ENCODE results near the gene ACAA1. TPM values are rescaled to one million over a fixed set of nuclear protein-coding genes. Genes with fewer than 3 reads are reported as not detected.

The ACAA1 gene
- total and polyA plus RNA-seq, 10 of the 15 experiments (the other 5 are each of a cell fraction or from before 2014, with no cell fraction given), result 5.7 to 85.4 (median 60.6) TPM

- TF ChIP-seq ASH2L (IDR thresholded peaks at IDR 0.05; ENCODE audit: borderline replicate concordance, low read depth), result no peak
- no peak for TF ChIP-seq EED (IDR thresholded peaks at IDR 0.05; ENCODE audit: low read depth)
- no peak for TF ChIP-seq RBBP5 (conservative IDR thresholded peaks at IDR 0.05)
- no peak for TF ChIP-seq ATF7 (IDR thresholded peaks at IDR 0.05; ENCODE audit: low read depth)
- TF ChIP-seq CHD4 (IDR thresholded peaks at IDR 0.05), result no peak
- TF ChIP-seq MYB (IDR thresholded peaks at IDR 0.05; ENCODE audit: borderline replicate concordance, low read depth, low read length), result no peak
- TF ChIP-seq TCF12 (IDR thresholded peaks at IDR 0.05; ENCODE audit: low read depth, low read length), result no peak
- no peak for TF ChIP-seq WRNIP1 (IDR thresholded peaks at IDR 0.05; ENCODE audit: borderline replicate concordance, low read depth, low read length)
These were observed 18.9 kb upstream of the ACAA1 start (continued) for GRCh38 chr3:38155825-38156224.

- Histone ChIP-seq H4K20me1 (ENCODE audit: control insufficient read depth, insufficient read depth) (no peaks in the 10 kb centered on the region), H3K9ac (ENCODE audit: control insufficient read depth, insufficient read depth, low read length) (no peak overlapping the region), H3K4me1 (ENCODE audit: control insufficient read depth, insufficient read depth, low read length) (peaks cover 7% of the 10 kb centered on the region; the same call in 1 of the 2 replicates), H3K79me2 (ENCODE audit: control insufficient read depth, insufficient read depth, low read length) (no peaks in the 10 kb centered on the region), H3K4me3 (0 out of 2 replicates have a peak overlapping the region, but pooled peaks have one; percentile 7), H3K27me3 (replicated peaks in 1 of 2; ENCODE audit: control insufficient read depth in 2 of 2, insufficient read depth in 2 of 2, low read length in 1 of 2) (no peaks in the 10 kb centered on the region), H3K4me2 (ENCODE audit: control insufficient read depth, insufficient read depth) (peak overlapping the region; percentile 63), H3K27ac (ENCODE audit: control insufficient read depth, insufficient read depth) (0 out of 2 replicates have a peak overlapping the region, but pooled peaks have one; percentile 4), H3K9me3 (replicated peaks; ENCODE audit: control insufficient read depth, insufficient read depth, low read length) (no peaks in the 10 kb centered on the region), H2AFZ (ENCODE audit: control insufficient read depth, low read depth, low read length) (peak overlapping the region; percentile 6; the same call in 1 of the 2 replicates), H3K36me3 (ENCODE audit: control insufficient read depth in 2 of 2, insufficient read depth in 2 of 2, low read length in 1 of 2) (no peaks in the 10 kb centered on the region)
- in situ Hi-C loops (cut with MboI) (no loop called here), intact Hi-C loops (cut with micrococcal nuclease; ENCODE audit: unreplicated experiment) (no loop called here)
- FAIRE-seq, result no peak
- CTCF ChIA-PET, result interaction anchor here (0.9 to 6.8 kb wide), 4 partner anchors 10 to 24 kb away, joined by 4 to 55 read pairs (median 6); partner anchors contain the start of gene OXSR1
- DNase-seq (ENCODE audit: low read depth, low spot score), result no peak
- no TSS peak for BruUV-seq (replicated peaks)
- ATAC-seq, result peak; percentile 65
- SMC1A ChIA-PET (ENCODE audit: uncharacterized antibody, unreplicated experiment), result interaction anchor here (1.3 to 10.2 kb wide), 6 partner anchors 10 to 78 kb away, joined by 3 to 89 read pairs (median 6); partner anchors contain the start of genes ACAA1, MYD88 and OXSR1
- TF ChIP-seq NFIC (IDR thresholded peaks at IDR 0.05; ENCODE audit: low read depth, low read length) (peak; percentile 51; the same call in 1 of the 2 replicates), E2F4 (IDR thresholded peaks at IDR 0.05; ENCODE audit: low read depth, low read length) (no peak), PML (IDR thresholded peaks at IDR 0.05; ENCODE audit: low read length) (0 out of 2 replicates have a peak, but pooled peaks have one; percentile 36)
- 0% methylated on average over 2 of the region's 2 CpGs for WGBS (ENCODE audit: insufficient coverage, insufficient replicate concordance, low lambda C conversion rate, missing lambda C conversion rate)
- POLR2A ChIA-PET, result interaction anchor here (0.6 to 7.2 kb wide), 6 partner anchors 10 to 132 kb away, joined by 3 to 100 read pairs (median 12); partner anchors contain the start of genes ACAA1, MYD88 and OXSR1
- RAD21 ChIA-PET (ENCODE audit: unreplicated experiment), result interaction anchor here (3.2 kb wide), 1 partner anchor 10 kb away, joined by 26 read pairs; the partner anchor contains the start of gene OXSR1
These were observed 17.8 kb upstream of the ACAA1 start for GRCh38 chr3:38154625-38155255.

All from GM12878 (cell line).